Measurements from ENCODE around the gene NWD2. TPM values are rescaled to one million over a fixed set of nuclear protein-coding genes. Genes with fewer than 3 reads are reported as not detected.

NWD2 gene
- polyA plus RNA-seq, 1 donor (not counting 4 experiments of a cell fraction or from before 2014, with no cell fraction given): 0.10 TPM

GRCh38 chr4:37245391-37245954, 930 bp downstream of the NWD2 start:
- no peak overlapping the region for H3K9ac ChIP-seq (ENCODE audit: control insufficient read depth, extremely low read depth, insufficient read depth, low read length)
- dilution Hi-C loops (cut with MboI; ENCODE audit: extremely low pct_ligation_motif_present, low sequenced_read_pairs): no loop called here
- H3K4me2 ChIP-seq (ENCODE audit: control insufficient read depth, extremely low read depth, insufficient read depth, low read depth, low read length): no peak overlapping the region
- H3K4me3 ChIP-seq (ENCODE audit: control insufficient read depth in 2 of 3, extremely low read depth in 1 of 3, insufficient read depth in 2 of 3, low read depth in 1 of 3, low read length in 3 of 3): no peak overlapping the region
- peaks cover 35% of the 10 kb centered on the region for H3K27me3 ChIP-seq (ENCODE audit: control insufficient read depth, extremely low read depth, insufficient read depth, low read length)
- no peaks in the 10 kb centered on the region for H4K20me1 ChIP-seq (ENCODE audit: control insufficient read depth, extremely low read depth, insufficient read depth, low read length)
- no peak overlapping the region for H3K27ac ChIP-seq (ENCODE audit: control insufficient read depth, insufficient read depth, low read length)
- H2AFZ ChIP-seq (ENCODE audit: control insufficient read depth, low read length): no peak overlapping the region
- no peak for DNase-seq (ENCODE audit: low read depth, low spot score)
- no peaks in the 10 kb centered on the region for H3K9me3 ChIP-seq (ENCODE audit: control insufficient read depth, low read depth, low read length)
- H3K79me2 ChIP-seq (ENCODE audit: control insufficient read depth, insufficient read depth, low read length): no peaks in the 10 kb centered on the region
- no peaks in the 10 kb centered on the region for H3K36me3 ChIP-seq (ENCODE audit: control insufficient read depth in 2 of 2, extremely low read depth in 1 of 2, insufficient read depth in 2 of 2, low read length in 2 of 2)
- no peak for FAIRE-seq
- H3K9me1 ChIP-seq (ENCODE audit: control insufficient read depth, extremely low read depth, insufficient read depth, low read length): no peaks in the 10 kb centered on the region
- H3K4me1 ChIP-seq (ENCODE audit: control insufficient read depth, extremely low read depth, insufficient read depth, low read length): no peaks in the 10 kb centered on the region
- no peak for TF ChIP-seq CTCF (optimal IDR thresholded peaks at IDR 0.05 in 1 of 3, IDR thresholded peaks at IDR 0.05 in 1 of 3, conservative IDR thresholded peaks at IDR 0.05 in 1 of 3; ENCODE audit: extremely low read depth in 1 of 3, insufficient read depth in 2 of 3, low read length in 3 of 3)
- no peak for TF ChIP-seq EZH2 (IDR thresholded peaks at IDR 0.05; ENCODE audit: low read length)

GRCh38 chr4:37246891-37247290, 2.3 kb downstream of the NWD2 start:
- no peak overlapping the region for H2AFZ ChIP-seq (ENCODE audit: control insufficient read depth, low read length)
- no peaks in the 10 kb centered on the region for H3K4me1 ChIP-seq (ENCODE audit: control insufficient read depth, extremely low read depth, insufficient read depth, low read length)
- no peak overlapping the region for H3K4me3 ChIP-seq (ENCODE audit: control insufficient read depth in 2 of 3, extremely low read depth in 1 of 3, insufficient read depth in 2 of 3, low read depth in 1 of 3, low read length in 3 of 3)
- H3K9ac ChIP-seq (ENCODE audit: control insufficient read depth, extremely low read depth, insufficient read depth, low read length): no peak overlapping the region
- H3K9me3 ChIP-seq (ENCODE audit: control insufficient read depth, low read depth, low read length): no peaks in the 10 kb centered on the region
- no peak overlapping the region for H3K27ac ChIP-seq (ENCODE audit: control insufficient read depth, insufficient read depth, low read length)
- dilution Hi-C loops (cut with MboI; ENCODE audit: extremely low pct_ligation_motif_present, low sequenced_read_pairs): no loop called here
- H3K36me3 ChIP-seq (ENCODE audit: control insufficient read depth in 2 of 2, extremely low read depth in 1 of 2, insufficient read depth in 2 of 2, low read length in 2 of 2): no peaks in the 10 kb centered on the region
- H3K27me3 ChIP-seq (ENCODE audit: control insufficient read depth, extremely low read depth, insufficient read depth, low read length): peaks cover 35% of the 10 kb centered on the region
- no peaks in the 10 kb centered on the region for H3K79me2 ChIP-seq (ENCODE audit: control insufficient read depth, insufficient read depth, low read length)
- DNase-seq (ENCODE audit: low read depth, low spot score): no peak
- no peak overlapping the region for H3K4me2 ChIP-seq (ENCODE audit: control insufficient read depth, extremely low read depth, insufficient read depth, low read depth, low read length)
- no peak for FAIRE-seq
- no peaks in the 10 kb centered on the region for H3K9me1 ChIP-seq (ENCODE audit: control insufficient read depth, extremely low read depth, insufficient read depth, low read length)
- no peaks in the 10 kb centered on the region for H4K20me1 ChIP-seq (ENCODE audit: control insufficient read depth, extremely low read depth, insufficient read depth, low read length)
- TF ChIP-seq EZH2 (IDR thresholded peaks at IDR 0.05; ENCODE audit: low read length) (no peak), CTCF (optimal IDR thresholded peaks at IDR 0.05 in 1 of 3, IDR thresholded peaks at IDR 0.05 in 1 of 3, conservative IDR thresholded peaks at IDR 0.05 in 1 of 3; ENCODE audit: extremely low read depth in 1 of 3, insufficient read depth in 2 of 3, low read length in 3 of 3) (no peak)

Data from keratinocyte (primary cell).